Measurements from ENCODE around the gene PCSK6.

PCSK6 gene

GRCh38 chr15:101389362-101389761 is 100.1 kb downstream of the PCSK6 start:
- no peaks in the 10 kb centered on the region for H3K9me3 ChIP-seq (ENCODE audit: control insufficient read depth, insufficient read depth, low read length)
- no peaks in the 10 kb centered on the region for H3K36me3 ChIP-seq (ENCODE audit: control insufficient read depth, insufficient read depth, low read length)
- no peaks in the 10 kb centered on the region for H3K4me1 ChIP-seq (ENCODE audit: control insufficient read depth, insufficient read depth, low read length)
- H3K9ac ChIP-seq (ENCODE audit: low read depth, low read length): no peak overlapping the region
- H3K27ac ChIP-seq (ENCODE audit: low read depth, low read length): no peak overlapping the region
- H3K27me3 ChIP-seq (ENCODE audit: control insufficient read depth, insufficient read depth, low read length): no peaks in the 10 kb centered on the region
- no peak overlapping the region for H3K4me3 ChIP-seq (ENCODE audit: low read depth, low read length)

GRCh38 chr15:101388046-101388445 is 101.5 kb downstream of the PCSK6 start:
- H3K27ac ChIP-seq (ENCODE audit: low read depth, low read length): no peak overlapping the region
- H3K4me1 ChIP-seq (ENCODE audit: control insufficient read depth, insufficient read depth, low read length): no peaks in the 10 kb centered on the region
- no peak overlapping the region for H3K9ac ChIP-seq (ENCODE audit: low read depth, low read length)
- H3K27me3 ChIP-seq (ENCODE audit: control insufficient read depth, insufficient read depth, low read length): no peaks in the 10 kb centered on the region
- H3K9me3 ChIP-seq (ENCODE audit: control insufficient read depth, insufficient read depth, low read length): no peaks in the 10 kb centered on the region
- H3K36me3 ChIP-seq (ENCODE audit: control insufficient read depth, insufficient read depth, low read length): no peaks in the 10 kb centered on the region
- no peak overlapping the region for H3K4me3 ChIP-seq (ENCODE audit: low read depth, low read length)

- no peaks in the 10 kb centered on the region for H3K36me3 ChIP-seq (ENCODE audit: control insufficient read depth, insufficient read depth, low read length)
- no peak overlapping the region for H3K27ac ChIP-seq (ENCODE audit: low read depth, low read length)
- H3K4me3 ChIP-seq (ENCODE audit: low read depth, low read length): no peak overlapping the region
- H3K9ac ChIP-seq (ENCODE audit: low read depth, low read length): no peak overlapping the region
- H3K9me3 ChIP-seq (ENCODE audit: control insufficient read depth, insufficient read depth, low read length): no peaks in the 10 kb centered on the region
- H3K27me3 ChIP-seq (ENCODE audit: control insufficient read depth, insufficient read depth, low read length): no peaks in the 10 kb centered on the region
- no peaks in the 10 kb centered on the region for H3K4me1 ChIP-seq (ENCODE audit: control insufficient read depth, insufficient read depth, low read length)
Measured at GRCh38 chr15:101387574-101387973, 101.9 kb downstream of the PCSK6 start.

- no peaks in the 10 kb centered on the region for H3K36me3 ChIP-seq (ENCODE audit: control insufficient read depth, insufficient read depth, low read length)
- H3K27me3 ChIP-seq (ENCODE audit: control insufficient read depth, insufficient read depth, low read length): no peaks in the 10 kb centered on the region
- no peak overlapping the region for H3K9ac ChIP-seq (ENCODE audit: low read depth, low read length)
Measured at GRCh38 chr15:101386967-101387366, 102.5 kb downstream of the PCSK6 start.

GRCh38 chr15:101386006-101386405 is 103.5 kb downstream of the PCSK6 start:
- Histone ChIP-seq H3K27ac (ENCODE audit: low read depth, low read length) (no peak overlapping the region), H3K9me3 (ENCODE audit: control insufficient read depth, insufficient read depth, low read length) (no peaks in the 10 kb centered on the region), H3K27me3 (ENCODE audit: control insufficient read depth, insufficient read depth, low read length) (no peaks in the 10 kb centered on the region), H3K4me1 (ENCODE audit: control insufficient read depth, insufficient read depth, low read length) (no peaks in the 10 kb centered on the region), H3K36me3 (ENCODE audit: control insufficient read depth, insufficient read depth, low read length) (no peaks in the 10 kb centered on the region), H3K9ac (ENCODE audit: low read depth, low read length) (no peak overlapping the region), H3K4me3 (ENCODE audit: low read depth, low read length) (no peak overlapping the region)

More at GRCh38 chr15:101386967-101387366, 102.5 kb downstream of the PCSK6 start:
- H3K9me3 ChIP-seq (ENCODE audit: control insufficient read depth, insufficient read depth, low read length): no peaks in the 10 kb centered on the region
- H3K4me1 ChIP-seq (ENCODE audit: control insufficient read depth, insufficient read depth, low read length): no peaks in the 10 kb centered on the region
- no peak overlapping the region for H3K27ac ChIP-seq (ENCODE audit: low read depth, low read length)
- no peak overlapping the region for H3K4me3 ChIP-seq (ENCODE audit: low read depth, low read length)

- Histone ChIP-seq H3K9ac (ENCODE audit: low read depth, low read length) (no peak overlapping the region), H3K9me3 (ENCODE audit: control insufficient read depth, insufficient read depth, low read length) (no peaks in the 10 kb centered on the region), H3K36me3 (ENCODE audit: control insufficient read depth, insufficient read depth, low read length) (no peaks in the 10 kb centered on the region), H3K27me3 (ENCODE audit: control insufficient read depth, insufficient read depth, low read length) (no peaks in the 10 kb centered on the region), H3K4me1 (ENCODE audit: control insufficient read depth, insufficient read depth, low read length) (no peaks in the 10 kb centered on the region), H3K4me3 (ENCODE audit: low read depth, low read length) (no peak overlapping the region), H3K27ac (ENCODE audit: low read depth, low read length) (no peak overlapping the region)
Measured at GRCh38 chr15:101384276-101384675, 105.2 kb downstream of the PCSK6 start.

GRCh38 chr15:101382544-101382943 is 107.0 kb downstream of the PCSK6 start:
- no peaks in the 10 kb centered on the region for H3K9me3 ChIP-seq (ENCODE audit: control insufficient read depth, insufficient read depth, low read length)
- no peaks in the 10 kb centered on the region for H3K36me3 ChIP-seq (ENCODE audit: control insufficient read depth, insufficient read depth, low read length)
- H3K27ac ChIP-seq (ENCODE audit: low read depth, low read length): no peak overlapping the region
- H3K4me1 ChIP-seq (ENCODE audit: control insufficient read depth, insufficient read depth, low read length): no peaks in the 10 kb centered on the region
- H3K4me3 ChIP-seq (ENCODE audit: low read depth, low read length): no peak overlapping the region
- no peak overlapping the region for H3K9ac ChIP-seq (ENCODE audit: low read depth, low read length)
- no peaks in the 10 kb centered on the region for H3K27me3 ChIP-seq (ENCODE audit: control insufficient read depth, insufficient read depth, low read length)

- no peaks in the 10 kb centered on the region for H3K36me3 ChIP-seq (ENCODE audit: control insufficient read depth, insufficient read depth, low read length)
- no peaks in the 10 kb centered on the region for H3K4me1 ChIP-seq (ENCODE audit: control insufficient read depth, insufficient read depth, low read length)
- no peak overlapping the region for H3K27ac ChIP-seq (ENCODE audit: low read depth, low read length)
- no peaks in the 10 kb centered on the region for H3K27me3 ChIP-seq (ENCODE audit: control insufficient read depth, insufficient read depth, low read length)
- no peaks in the 10 kb centered on the region for H3K9me3 ChIP-seq (ENCODE audit: control insufficient read depth, insufficient read depth, low read length)
- H3K4me3 ChIP-seq (ENCODE audit: low read depth, low read length): no peak overlapping the region
- no peak overlapping the region for H3K9ac ChIP-seq (ENCODE audit: low read depth, low read length)
Measured at GRCh38 chr15:101381671-101382212, 107.8 kb downstream of the PCSK6 start.

GRCh38 chr15:101380146-101380545 is 109.4 kb downstream of the PCSK6 start:
- Histone ChIP-seq H3K9me3 (ENCODE audit: control insufficient read depth, insufficient read depth, low read length) (no peaks in the 10 kb centered on the region), H3K4me3 (ENCODE audit: low read depth, low read length) (no peak overlapping the region), H3K27ac (ENCODE audit: low read depth, low read length) (no peak overlapping the region), H3K9ac (ENCODE audit: low read depth, low read length) (no peak overlapping the region), H3K36me3 (ENCODE audit: control insufficient read depth, insufficient read depth, low read length) (no peaks in the 10 kb centered on the region), H3K4me1 (ENCODE audit: control insufficient read depth, insufficient read depth, low read length) (no peaks in the 10 kb centered on the region), H3K27me3 (ENCODE audit: control insufficient read depth, insufficient read depth, low read length) (no peaks in the 10 kb centered on the region)

- Histone ChIP-seq H3K9me3 (ENCODE audit: control insufficient read depth, insufficient read depth, low read length) (no peaks in the 10 kb centered on the region), H3K4me3 (ENCODE audit: low read depth, low read length) (no peak overlapping the region), H3K27ac (ENCODE audit: low read depth, low read length) (no peak overlapping the region), H3K27me3 (ENCODE audit: control insufficient read depth, insufficient read depth, low read length) (no peaks in the 10 kb centered on the region), H3K36me3 (ENCODE audit: control insufficient read depth, insufficient read depth, low read length) (no peaks in the 10 kb centered on the region), H3K4me1 (ENCODE audit: control insufficient read depth, insufficient read depth, low read length) (no peaks in the 10 kb centered on the region), H3K9ac (ENCODE audit: low read depth, low read length) (no peak overlapping the region)
Measured at GRCh38 chr15:101379647-101380046, 109.9 kb downstream of the PCSK6 start.

- Histone ChIP-seq H3K9ac (ENCODE audit: low read depth, low read length) (no peak overlapping the region), H3K27me3 (ENCODE audit: control insufficient read depth, insufficient read depth, low read length) (no peaks in the 10 kb centered on the region), H3K4me1 (ENCODE audit: control insufficient read depth, insufficient read depth, low read length) (no peaks in the 10 kb centered on the region), H3K36me3 (ENCODE audit: control insufficient read depth, insufficient read depth, low read length) (no peaks in the 10 kb centered on the region), H3K9me3 (ENCODE audit: control insufficient read depth, insufficient read depth, low read length) (no peaks in the 10 kb centered on the region), H3K4me3 (ENCODE audit: low read depth, low read length) (no peak overlapping the region), H3K27ac (ENCODE audit: low read depth, low read length) (no peak overlapping the region)
Measured at GRCh38 chr15:101378879-101379278, 110.6 kb downstream of the PCSK6 start.

Measured in HUES48 (cell line).